Glutamatergic neuron (in vitro differentiated cells): ENCODE measurements around the gene ARF1. TPM values are rescaled to one million over a fixed set of nuclear protein-coding genes. Genes with fewer than 3 reads are reported as not detected.

Experiments used
- DNase-seq: peaks from one replicate; pipeline ENCODE4 v3.0.0; 2022
- H3K27ac Mint-ChIP-seq: one replicate; pipeline ENCODE4 v1.8.0; 2020; ENCODE audit warnings: mild to moderate bottlenecking, mixed read lengths, inconsistent platforms; ENCODE audit not compliant: unreplicated experiment
- H3K27me3 Mint-ChIP-seq: one replicate; pipeline ENCODE4 v1.8.0; 2020; ENCODE audit warnings: mild to moderate bottlenecking, moderate library complexity, mixed read lengths, inconsistent platforms; ENCODE audit not compliant: unreplicated experiment
- H3K36me3 Mint-ChIP-seq: one replicate; pipeline ENCODE4 v1.8.0; 2020; ENCODE audit warnings: mild to moderate bottlenecking, mixed read lengths, inconsistent platforms; ENCODE audit not compliant: unreplicated experiment
- H3K4me1 Mint-ChIP-seq: one replicate; pipeline ENCODE4 v1.8.0; 2020; ENCODE audit warnings: mild to moderate bottlenecking, low read depth, mixed read lengths, inconsistent platforms; ENCODE audit not compliant: unreplicated experiment
- H3K4me3 Mint-ChIP-seq: one replicate; pipeline ENCODE4 v1.8.0; 2020; ENCODE audit warnings: mild to moderate bottlenecking, mixed read lengths, inconsistent platforms; ENCODE audit not compliant: unreplicated experiment
- H3K9me3 Mint-ChIP-seq: one replicate; pipeline ENCODE4 v1.8.0; 2020; ENCODE audit warnings: mild to moderate bottlenecking, moderate library complexity, mixed read lengths, inconsistent platforms; ENCODE audit not compliant: unreplicated experiment
- CTCF ChIP-seq: fragments of 200-600 bp; sonication (generic); IDR thresholded peaks from one replicate; pipeline ENCODE4 v1.5.0; 2021; ENCODE audit not compliant: partially characterized antibody, unreplicated experiment
- total RNA-seq: library from RNA; stranded (reverse); fragmentation: NEBNext Ultra II Directional; extraction: Animal tissue kit (Norgen Biotek cat#: 25700); gene quantifications from one replicate; pipeline ENCODE4 v1.2.1, GENCODE V29; 2021; ENCODE audit not compliant: unreplicated experiment

ARF1 gene
- total RNA-seq, 1 donor from 2014 or later, result 222 TPM

- TF ChIP-seq CTCF, result no peak
- Mint-ChIP-seq H3K4me3 (peak overlapping the region; percentile 95), H3K4me1 (peaks cover 21% of the 10 kb centered on the region), H3K36me3 (no peaks in the 10 kb centered on the region), H3K9me3 (peaks cover 7% of the 10 kb centered on the region), H3K27ac (peak overlapping the region; percentile 93), H3K27me3 (peaks cover 6% of the 10 kb centered on the region)
- DNase-seq, result peak; percentile 42
Observed at GRCh38 chr1:228082918-228083870, 686 bp downstream of the ARF1 start.

GRCh38 chr1:228083871-228084278 lies 1.4 kb downstream of the ARF1 start:
- Mint-ChIP-seq H3K36me3 (no peaks in the 10 kb centered on the region), H3K4me3 (peak overlapping the region; percentile 95), H3K4me1 (peaks cover 24% of the 10 kb centered on the region), H3K27me3 (peaks cover 8% of the 10 kb centered on the region), H3K27ac (peak overlapping the region; percentile 93), H3K9me3 (peaks cover 9% of the 10 kb centered on the region)
- TF ChIP-seq CTCF, result no peak
- no peak for DNase-seq

- Mint-ChIP-seq H3K4me3 (peak overlapping the region; percentile 95), H3K27ac (peak overlapping the region; percentile 93), H3K36me3 (no peaks in the 10 kb centered on the region), H3K27me3 (peaks cover 10% of the 10 kb centered on the region), H3K9me3 (peaks cover 9% of the 10 kb centered on the region), H3K4me1 (peaks cover 27% of the 10 kb centered on the region)
- TF ChIP-seq CTCF, result no peak
- DNase-seq, result no peak
Observed at GRCh38 chr1:228084325-228084724, 1.8 kb downstream of the ARF1 start.

GRCh38 chr1:228084797-228085196 lies 2.3 kb downstream of the ARF1 start:
- TF ChIP-seq CTCF, result no peak
- Mint-ChIP-seq H3K27ac (peak overlapping the region; percentile 15), H3K36me3 (no peaks in the 10 kb centered on the region), H3K9me3 (peaks cover 9% of the 10 kb centered on the region), H3K4me3 (peak overlapping the region; percentile 95), H3K27me3 (peaks cover 9% of the 10 kb centered on the region), H3K4me1 (peaks cover 30% of the 10 kb centered on the region)
- DNase-seq, result no peak
